CD4-positive, alpha-beta T cell treated with Interleukin-1 beta for 1 hour (primary cell): Measurements from ENCODE around the gene MMP17.

Source experiments
- DNase-seq, 2 donors: peaks; one replicate each; pipeline ENCODE4 v3.0.0-alpha.2; 2020 to 2022

The MMP17 gene

DNA sequence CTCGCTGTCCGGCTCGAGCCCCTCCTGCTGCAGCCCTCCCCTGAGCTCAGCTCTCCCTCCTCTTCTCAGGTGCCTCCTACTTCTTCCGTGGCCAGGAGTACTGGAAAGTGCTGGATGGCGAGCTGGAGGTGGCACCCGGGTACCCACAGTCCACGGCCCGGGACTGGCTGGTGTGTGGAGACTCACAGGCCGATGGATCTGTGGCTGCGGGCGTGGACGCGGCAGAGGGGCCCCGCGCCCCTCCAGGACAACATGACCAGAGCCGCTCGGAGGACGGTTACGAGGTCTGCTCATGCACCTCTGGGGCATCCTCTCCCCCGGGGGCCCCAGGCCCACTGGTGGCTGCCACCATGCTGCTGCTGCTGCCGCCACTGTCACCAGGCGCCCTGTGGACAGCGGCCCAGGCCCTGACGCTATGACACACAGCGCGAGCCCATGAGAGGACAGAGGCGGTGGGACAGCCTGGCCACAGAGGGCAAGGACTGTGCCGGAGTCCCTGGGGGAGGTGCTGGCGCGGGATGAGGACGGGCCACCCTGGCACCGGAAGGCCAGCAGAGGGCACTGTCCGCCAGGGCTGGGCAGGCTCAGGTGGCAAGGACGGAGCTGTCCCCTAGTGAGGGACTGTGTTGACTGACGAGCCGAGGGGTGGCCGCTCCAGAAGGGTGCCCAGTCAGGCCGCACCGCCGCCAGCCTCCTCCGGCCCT, 22.8 kb downstream of the MMP17 start:
- peak in 1 of 2 donors; percentile 29 for DNase-seq

DNA sequence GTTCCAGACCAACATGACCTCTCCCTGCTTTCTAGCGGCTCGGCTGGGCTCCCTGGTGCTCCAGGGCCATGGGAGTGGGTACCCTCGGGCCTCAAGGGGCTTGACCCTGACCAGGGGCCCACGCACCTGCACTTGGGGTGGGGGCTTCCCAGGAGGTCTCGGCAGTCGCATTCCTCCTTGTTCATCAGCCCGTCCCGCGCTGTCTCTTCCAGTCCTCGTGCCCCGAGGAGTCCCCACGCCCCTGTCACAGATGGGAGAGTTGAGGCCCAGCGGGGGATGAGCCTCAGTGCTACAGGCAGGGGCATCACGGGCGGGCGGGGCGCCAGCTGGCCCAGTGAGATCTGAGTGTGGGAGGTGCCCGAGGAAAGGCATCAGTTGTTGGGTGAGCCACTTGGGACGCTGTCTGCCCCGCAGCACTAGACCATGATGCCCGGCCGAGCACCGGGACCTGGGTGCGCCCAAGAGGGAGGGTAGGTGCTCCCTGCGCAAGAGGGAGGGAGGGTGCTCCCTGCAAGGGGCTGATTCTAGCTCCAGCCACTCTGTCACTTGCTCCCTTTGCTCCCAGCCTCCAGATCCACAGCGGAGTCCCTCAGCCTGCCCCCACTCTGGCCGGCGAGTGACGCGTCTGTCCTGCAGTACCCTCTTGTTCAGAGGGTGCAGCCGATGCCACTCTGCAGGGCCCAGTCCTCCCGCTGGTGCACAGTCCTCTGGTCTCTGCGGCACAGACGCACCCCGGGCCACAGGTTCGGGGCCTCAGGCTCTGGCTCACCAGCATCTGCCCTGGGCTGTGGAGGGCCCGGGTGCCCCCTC, 23.8 kb downstream of the MMP17 start:
- no peak for DNase-seq

DNA sequence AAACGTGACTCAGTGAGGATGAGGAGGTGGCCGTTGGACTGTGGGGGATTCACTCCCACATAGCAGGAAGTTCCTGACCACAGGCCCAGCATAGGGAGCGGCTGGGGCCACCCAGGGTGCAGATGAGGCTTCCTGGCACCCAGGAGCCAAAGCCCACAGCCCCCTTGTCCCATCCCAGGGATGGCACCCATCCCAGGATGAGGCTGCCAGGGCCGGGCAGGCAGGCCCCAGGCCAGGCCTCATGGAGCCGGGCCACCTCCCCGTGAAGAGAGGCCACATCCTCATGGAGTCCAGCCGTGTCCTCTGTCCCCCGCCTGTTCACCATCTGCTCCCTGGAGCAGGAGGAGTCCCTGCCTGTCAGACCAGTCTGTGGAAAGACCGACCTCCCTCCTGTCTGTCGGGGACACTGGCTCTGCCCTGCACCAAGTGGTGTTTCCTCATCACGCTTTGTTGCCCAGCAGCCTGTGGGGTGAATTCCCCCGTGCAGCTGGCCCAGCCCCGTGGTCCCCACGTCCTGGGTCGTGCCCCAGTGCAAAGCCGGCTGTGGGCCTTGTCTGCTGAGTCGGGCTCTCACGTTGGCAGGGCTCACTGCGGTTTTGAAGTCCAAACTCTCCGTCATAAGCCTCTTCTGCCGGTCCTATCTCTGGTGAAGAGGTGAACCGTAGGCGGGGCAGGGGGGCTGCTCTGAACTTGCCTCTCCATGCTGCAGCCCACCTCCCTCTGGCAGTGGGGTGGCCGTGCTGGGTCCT, 24.5 kb downstream of the MMP17 start:
- no peak for DNase-seq

DNA sequence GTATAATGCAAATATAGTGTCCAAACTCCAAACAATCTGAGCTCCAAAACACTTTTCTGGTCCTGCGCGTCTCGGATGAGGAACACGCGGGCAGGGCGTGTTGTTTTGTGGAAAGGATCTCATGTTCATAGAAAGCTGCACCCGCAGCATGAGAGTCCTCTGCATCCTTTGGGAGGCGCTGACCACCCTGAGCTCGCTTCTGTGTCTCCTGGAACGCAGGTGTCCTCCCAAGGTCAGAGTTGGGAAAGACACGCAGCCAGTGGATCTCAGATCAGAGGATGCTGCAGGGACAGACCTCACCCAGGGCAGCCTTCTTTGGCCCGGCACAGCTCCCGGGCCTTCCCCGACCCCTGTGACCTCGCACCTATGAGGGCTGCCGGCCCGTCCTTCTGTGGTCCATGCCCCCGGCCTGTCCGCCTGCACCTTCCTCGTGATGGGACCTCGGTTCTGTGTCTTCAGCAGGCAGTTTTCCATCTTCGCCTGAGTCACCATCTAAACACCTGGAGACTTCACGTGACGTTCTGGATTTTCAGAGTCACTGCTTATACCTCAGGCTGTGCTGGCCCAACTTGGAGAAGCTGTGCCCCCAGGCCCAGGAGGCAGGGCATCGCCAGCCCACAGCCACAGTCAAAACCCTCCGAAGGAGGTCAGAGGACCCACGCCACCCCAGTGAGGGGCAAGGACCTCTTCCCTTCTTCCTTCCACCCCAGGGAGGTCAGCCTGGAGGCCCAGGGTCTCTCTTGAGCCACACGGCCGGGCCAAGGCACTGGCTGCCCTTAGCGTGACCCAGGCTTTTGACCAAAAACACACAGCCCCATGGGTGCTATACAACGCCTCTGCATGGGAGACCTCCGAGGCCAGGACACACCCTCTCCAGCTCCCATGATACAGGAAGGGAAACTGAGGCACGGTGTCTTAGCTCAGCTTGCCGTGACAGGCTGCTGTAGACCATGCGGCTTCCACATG, 25.9 kb downstream of the MMP17 start:
- DNase-seq: no peak

DNA sequence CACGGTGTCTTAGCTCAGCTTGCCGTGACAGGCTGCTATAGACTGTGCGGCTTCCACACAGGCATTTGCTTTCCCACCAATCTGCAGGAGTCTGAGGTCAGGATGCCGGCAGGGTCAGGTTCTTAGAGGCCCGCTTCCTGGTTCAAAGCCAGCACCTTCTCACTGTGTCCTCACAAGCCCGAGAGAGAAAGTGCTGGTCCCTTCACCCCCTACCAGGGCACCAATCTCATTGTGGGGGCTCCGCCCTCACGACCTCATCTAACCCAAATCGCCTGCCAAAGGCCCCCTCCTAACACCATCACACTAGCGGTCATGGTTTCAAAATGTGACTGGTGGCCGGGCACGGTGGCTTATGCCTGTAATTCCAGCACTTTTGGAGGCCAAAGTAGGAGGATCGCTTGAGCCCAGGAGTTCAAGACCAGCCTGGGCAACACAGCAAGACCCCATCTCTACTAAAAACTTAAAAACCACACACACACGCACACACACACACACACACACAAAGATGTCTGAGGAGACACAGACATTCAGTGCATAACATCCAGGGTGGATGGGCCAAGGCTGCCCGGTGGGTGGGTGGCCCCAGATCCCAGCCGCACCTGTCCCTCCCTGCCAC, 26.8 kb downstream of the MMP17 start:
- DNase-seq: no peak

DNA sequence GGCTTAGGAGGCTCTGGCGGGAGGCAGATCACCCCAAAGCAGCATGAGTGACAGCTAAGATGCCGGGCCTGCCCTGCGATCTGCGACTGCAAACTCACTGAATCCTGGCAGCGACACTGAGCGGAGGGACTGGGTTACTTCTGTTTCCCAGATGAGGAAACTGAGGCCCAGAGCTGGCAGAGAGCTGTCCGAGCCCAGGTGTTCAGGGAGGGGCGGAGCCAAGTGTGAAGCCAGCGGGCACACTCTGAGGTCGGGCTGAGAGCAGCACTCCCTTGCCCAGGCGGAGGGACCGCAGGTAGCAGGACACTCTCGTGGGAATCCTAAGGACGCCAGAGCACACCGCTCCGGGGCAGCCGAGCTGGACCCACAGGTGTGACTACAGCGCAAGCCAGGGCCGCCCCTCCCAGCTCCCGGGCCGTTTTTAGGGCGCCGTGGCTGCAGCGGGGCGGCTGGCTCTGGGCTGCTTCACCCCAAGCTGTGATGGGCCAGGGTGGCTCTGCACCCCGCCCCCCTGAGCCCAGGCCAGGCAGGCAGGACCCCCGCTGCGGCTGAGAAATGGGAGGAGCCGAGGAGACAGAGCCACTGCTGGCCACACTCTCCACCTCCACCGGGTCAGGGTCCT, 27.4 kb downstream of the MMP17 start:
- DNase-seq: no peak

DNA sequence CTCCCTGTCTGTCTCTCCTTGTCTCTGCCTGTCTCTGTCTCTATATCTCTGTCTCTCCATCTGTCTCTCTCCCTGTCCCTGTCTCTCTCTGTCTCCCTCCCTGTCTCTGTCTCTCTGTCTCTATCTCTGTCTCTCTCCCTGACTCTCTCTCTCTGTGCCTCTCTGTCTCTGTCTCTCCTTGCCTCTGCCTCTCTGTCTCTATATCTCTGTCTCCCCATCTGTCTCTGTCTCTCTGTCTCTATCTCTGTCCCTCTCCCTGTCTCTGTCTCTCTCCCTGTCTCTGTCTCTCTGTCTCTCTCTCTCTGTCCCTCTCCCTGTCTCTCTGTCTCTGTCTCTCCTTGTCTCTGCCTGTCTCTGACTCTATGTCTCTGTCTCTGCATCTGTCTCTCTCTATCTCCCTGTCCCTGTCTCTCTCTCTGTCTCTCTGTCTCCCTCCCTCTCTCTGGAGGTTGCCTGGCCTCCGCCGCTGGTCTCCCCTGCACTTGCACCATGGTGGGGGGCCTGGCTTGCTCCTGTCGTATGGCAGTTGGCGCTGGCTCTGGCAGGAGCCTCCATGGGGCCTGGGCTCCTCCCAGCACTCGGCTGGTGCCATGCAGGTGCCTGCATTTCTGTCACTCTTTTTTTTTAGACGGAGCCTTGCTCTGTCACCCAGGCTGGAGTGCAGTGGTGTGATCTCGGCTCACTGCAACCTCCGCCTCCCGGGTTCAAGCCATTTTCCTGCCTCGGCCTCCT, 28.3 kb downstream of the MMP17 start:
- no peak for DNase-seq

DNA sequence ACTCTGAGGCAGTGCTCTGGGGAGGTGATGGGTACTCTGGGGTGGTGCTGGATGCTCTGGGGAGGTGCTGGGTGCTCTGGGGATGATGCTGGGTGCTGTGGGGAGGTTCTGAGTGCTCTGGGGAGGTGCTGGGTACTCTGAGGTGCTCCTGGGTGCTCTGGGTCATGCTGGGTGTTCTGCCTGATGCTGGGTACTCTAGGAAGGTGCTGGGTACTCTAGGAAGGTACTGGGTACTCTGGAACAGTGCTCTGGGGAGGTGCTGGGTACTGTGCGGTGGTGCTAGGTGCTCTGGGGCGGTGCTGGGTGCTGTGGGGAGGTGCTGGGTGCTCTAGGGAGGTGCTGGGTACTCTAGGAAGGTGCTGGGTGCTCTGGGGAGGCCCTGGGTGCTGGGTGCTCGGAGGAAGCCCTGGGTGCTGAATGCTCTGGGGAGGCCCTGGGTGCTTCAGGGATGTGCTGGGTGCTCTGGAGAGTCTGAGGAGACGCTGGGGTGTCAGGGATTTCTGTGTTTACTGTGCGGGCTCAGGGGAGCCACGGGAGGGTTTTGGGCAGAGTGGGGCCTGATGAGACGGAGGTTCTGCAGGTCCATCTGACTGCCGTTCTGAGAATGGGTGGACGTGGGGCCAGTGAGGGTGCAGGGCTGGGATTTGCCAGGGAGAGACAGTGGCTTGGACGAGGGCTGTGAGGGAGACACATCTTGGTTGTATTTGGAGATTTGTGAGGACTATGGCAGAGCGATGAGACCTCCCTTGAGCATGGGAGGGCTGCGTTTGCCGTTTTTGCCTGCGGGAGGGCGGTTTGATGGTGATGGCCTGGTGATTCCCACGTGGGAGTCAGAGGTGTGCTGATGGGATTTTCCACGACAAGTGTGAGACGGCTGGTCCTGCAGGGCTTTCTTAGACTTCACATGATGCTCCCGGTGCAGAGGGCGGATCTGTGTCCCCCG, 30.0 kb downstream of the MMP17 start:
- DNase-seq: no peak

DNA sequence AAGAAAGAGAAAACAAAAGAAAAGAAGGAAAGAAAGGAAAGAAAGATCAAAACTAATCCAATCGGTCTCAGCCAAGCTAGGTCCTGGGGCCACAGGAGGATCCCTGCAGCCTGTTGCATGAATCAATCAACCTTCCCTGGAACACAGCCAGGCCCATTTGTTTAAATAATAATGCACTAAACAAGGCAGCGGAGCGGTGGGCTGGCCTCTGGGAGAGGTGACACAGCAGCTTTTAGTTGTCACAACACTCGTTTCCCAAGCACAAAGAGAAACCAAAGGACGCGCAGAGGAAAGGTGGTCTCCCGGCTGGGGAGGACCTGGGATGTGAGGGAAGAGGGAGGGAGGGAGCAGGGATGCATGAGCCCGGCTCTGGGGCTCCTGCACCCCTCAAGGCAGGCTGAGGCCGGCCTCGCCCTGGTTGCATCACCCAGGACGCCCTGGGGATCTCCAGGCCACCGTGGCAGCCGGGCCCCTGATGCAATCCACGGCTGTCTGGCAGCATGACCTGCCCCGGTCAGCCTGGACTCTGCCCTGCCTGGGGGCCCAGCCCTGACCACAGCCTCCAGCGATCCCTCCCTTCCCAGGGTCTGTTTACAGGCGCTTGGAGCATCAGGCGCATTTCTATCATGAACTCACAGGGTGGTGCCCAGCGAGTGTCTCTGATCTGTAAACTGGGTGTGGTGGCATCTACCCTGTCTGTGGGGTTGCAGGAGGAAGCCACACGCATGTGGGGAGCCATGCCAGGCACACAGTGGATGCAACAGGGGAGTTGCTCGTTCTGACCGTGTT, 32.5 kb downstream of the MMP17 start:
- DNase-seq: peak; percentile 30 to 77

DNA sequence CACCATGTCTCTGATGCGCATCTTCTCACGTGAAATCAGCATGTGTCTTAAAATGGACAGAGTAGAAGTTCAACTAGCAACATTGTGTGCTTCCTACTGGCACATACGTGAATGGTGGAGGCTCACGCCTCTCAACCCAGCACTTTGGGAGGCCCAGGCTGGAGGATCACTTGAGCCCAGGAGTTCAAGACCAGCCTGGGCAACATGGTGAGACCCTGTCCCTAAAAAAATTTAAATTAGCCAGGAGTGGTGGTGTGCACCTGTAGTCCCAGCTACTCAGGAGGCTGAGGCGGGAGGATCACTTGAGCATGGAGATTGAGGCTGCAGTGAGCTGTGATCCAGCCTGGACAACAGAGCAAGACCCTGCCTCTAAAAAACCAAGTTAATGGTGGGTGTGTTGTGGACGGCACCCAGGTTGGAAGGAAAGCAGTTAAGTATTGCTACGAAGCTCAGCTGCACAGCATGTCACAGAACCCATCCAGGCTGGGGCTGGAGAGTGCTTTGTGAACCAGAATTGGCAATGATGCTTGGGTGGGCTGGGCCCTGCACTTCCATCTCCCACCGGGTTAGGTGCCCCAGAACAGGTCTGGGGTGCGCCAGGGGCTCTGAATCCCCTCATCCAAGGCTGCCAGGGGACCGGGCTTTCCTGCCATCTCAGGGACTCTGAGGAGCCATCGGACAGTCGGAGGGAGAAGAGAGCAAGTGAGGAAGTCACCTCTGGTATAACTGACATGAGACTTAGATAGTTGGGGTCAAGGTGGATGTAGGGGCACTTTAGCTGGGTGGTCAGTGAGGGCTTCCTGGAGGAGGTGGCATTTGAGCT, 33.3 kb downstream of the MMP17 start:
- no peak for DNase-seq

DNA sequence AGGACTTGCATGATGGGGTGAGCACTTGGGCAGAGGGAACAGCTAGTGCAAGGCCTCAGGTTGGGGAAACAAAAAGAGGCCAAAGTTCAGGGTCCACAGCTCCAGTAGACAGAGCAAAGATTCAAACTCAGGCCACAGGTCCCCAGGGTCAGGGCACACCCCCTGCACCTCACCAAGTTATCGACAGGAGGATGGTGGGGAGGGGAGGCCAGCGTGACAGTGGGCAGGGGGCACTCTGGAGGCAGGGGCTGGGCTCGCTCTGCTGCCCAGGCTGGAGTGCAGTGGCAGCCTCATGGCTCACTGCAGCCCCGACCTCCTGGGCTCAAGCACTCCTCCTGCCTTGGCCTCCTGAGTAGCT, 33.9 kb downstream of the MMP17 start:
- no peak for DNase-seq

DNA sequence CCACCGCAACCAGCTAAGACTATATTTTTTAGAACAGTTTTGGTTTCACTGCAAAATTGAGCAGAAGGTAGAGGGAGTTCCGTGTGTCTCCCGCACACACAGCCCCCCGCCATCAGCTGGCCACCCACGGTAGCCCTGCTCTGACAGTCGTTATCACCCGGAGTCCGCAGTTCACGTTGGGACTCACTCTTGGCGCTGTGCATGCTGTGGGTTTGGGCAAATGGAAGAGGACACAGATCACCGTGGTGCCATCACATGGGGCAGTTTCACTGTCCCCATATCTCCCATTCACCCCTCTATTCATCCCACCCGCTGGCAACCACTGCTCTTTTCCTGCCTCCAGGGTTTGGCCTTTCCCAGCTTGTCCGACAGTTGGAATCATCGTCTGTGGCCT, 34.4 kb downstream of the MMP17 start:
- DNase-seq: no peak

DNA sequence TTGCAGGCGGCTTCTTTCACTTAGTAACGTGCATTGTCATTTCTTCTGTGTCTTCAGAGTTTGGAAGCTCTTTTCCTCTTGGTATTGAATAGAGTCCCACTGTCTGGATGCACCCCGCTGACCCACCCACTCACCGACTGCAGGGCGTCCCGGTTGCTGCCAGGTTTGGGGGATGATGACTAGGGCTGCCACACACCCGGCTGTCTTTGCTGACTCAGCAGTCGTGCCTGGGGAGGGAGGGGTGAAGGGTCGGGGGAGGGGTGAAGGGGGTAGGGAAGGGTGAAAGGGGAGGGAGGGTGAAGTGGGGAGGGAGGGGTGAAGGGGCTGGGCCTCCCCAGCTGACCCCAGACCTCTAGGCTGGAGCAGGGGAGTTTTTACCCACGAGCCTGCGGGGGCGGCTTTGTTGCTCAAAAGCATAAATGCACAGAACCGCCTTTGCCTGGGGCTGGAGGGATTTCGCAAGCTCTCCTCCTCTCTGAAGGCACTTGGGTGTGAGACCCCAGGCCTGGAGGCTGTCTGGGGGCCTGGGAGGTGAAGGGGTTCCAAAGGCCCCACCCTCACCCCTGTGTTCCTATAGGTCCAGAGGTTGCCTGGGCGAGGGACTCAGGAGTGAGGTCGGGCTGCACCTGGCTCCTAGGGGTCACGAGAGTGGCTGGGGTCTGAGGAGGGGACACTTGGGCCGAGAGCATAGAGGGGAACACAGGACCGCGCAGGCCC, 35.0 kb downstream of the MMP17 start:
- no peak for DNase-seq

DNA sequence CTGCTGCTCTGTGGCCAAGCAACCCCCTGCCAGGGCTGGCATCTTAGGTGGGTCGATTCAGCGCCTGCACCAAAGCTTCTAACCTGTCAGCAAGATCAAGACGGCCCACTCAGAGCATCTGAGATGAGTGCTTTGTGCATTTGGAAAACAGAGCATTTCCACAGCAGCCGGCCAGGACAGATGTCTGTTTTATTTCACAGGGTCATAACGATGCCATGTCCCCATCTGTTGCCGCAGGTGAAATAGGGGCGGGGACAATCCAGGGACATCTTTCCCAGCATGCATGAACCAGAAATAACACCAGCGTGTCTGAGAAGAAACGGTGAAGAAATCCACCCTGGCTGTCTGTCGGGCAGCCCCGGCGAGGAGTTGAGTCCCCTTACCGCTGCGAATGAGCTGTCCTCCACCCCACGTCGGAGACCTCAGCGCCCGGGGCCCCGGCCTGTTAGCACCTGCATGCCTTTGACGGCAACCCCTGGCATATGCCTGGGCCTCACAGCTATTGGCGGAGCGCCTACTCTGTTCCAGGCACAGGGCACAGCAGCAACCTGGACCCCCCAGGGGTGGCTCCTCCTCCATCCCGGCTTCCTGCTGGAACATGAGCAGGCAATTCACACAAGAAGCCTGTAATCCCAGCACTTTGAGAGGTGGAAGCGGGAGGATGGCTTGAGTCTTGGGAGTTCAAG, 35.7 kb downstream of the MMP17 start:
- DNase-seq: no peak

DNA sequence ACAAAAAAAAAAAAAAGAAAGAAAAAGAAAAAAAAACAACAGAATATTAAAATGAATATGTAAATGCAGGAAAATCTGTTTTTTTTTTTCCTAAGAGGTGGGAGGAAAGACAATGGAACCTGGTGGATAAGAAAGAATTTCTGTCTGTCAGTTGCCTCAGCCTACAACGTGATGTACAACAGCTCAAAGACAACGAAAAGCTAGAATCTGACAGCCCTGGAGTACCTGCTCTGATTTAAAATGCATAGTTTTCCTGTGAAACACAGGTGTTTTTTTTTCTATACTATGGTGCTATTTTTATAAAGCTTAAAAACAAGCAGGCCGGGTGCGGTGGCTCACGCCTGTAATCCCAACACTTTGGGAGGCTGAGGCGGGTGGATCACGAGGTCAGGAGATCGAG, 36.3 kb downstream of the MMP17 start:
- DNase-seq: no peak

DNA sequence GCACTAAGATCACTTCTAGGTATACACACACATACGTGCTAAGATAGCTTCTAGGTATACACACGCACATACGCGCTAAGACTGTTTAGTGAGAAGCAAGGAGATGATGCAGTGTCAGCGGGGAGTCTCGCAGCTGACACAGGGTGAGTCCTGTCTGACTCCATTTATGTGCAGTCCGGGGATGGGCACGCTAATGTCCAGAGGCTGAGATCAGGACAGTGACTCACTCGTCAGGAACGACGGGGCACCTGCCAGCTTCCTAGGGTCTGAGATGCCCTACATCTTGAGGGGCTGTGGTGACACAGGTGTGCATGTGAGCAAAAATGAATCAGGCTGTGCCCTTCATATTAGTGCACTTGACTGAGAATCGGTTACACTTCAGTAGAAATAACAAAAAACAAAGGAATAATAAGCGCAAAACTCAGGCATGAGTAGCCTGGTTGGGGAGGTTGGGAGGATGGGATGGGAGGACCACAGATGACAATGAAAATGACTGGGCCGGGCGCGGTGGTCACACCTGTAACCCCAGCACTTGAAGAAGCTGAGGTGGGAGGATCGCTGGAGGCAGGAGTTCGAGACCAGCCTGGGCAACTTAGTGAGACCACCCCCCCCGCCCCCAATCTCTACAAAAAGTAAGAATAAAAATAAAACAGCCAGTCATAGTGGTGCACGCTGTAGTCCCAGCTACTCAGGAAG, 37.1 kb downstream of the MMP17 start:
- DNase-seq: no peak
